ENCODE data around the gene BNIP3. TPM values are rescaled to one million over a fixed set of nuclear protein-coding genes. Genes with fewer than 3 reads are reported as not detected.

BNIP3 gene
- polyA plus RNA-seq, 3 donors, result 3.2 to 7.2 (median 4.6) TPM

GRCh38 chr10:131923038-131923756 is 58.5 kb downstream of the BNIP3 start:
- Mint-ChIP-seq H3K36me3 (peaks cover 9% of the 10 kb centered on the region in 2 donors), H3K27ac (peak overlapping the region in 3 of 7 donors; percentile 4 to 58 (median 41)), H3K4me3 (no peak overlapping the region), H3K27me3 (ENCODE audit: low read depth in 3 of 3) (no peaks in the 10 kb centered on the region), H3K4me1 (peaks cover 34% of the 10 kb centered on the region), H3K9me3 (peaks cover 2 to 14% (median 6%) of the 10 kb centered on the region in 7 donors)
- Histone ChIP-seq H3K27me3 (ENCODE audit: control insufficient read depth in 2 of 2, insufficient read depth in 2 of 2, low read length in 2 of 2) (no peaks in the 10 kb centered on the region), H4K20me1 (ENCODE audit: insufficient read depth, low read length) (peaks cover 97% of the 10 kb centered on the region), H3K79me2 (ENCODE audit: insufficient read depth, low read length) (peaks cover 91% of the 10 kb centered on the region), H3K4me3 (replicated peaks in 1 of 3; ENCODE audit: low read depth in 2 of 3, low read length in 3 of 3) (no peak overlapping the region), H3K4me1 (ENCODE audit: control insufficient read depth in 1 of 2, insufficient read depth in 2 of 2, low read length in 2 of 2) (peaks cover 5 to 19% of the 10 kb centered on the region in 2 donors), H3K9me3 (replicated peaks in 1 of 2; ENCODE audit: control insufficient read depth in 1 of 2, insufficient read depth in 1 of 2, low read length in 2 of 2) (peaks cover 5 to 8% of the 10 kb centered on the region in 2 donors), H3K27ac (ENCODE audit: low read depth in 1 of 2, low read length in 2 of 2) (peak overlapping the region in 1 of 2 donors; percentile 14), H2AFZ (ENCODE audit: insufficient read depth, low read depth, low read length, poor library complexity, severe bottlenecking) (no peak overlapping the region), H3K9ac (ENCODE audit: insufficient read depth, low read length, poor library complexity, severe bottlenecking) (no peak overlapping the region), H3K36me3 (replicated peaks in 1 of 2; ENCODE audit: control insufficient read depth in 1 of 2, insufficient read depth in 2 of 2, low read length in 2 of 2) (no peaks in the 10 kb centered on the region), H3K4me2 (replicated peaks; ENCODE audit: extremely low read depth, low read length, poor library complexity, severe bottlenecking) (no peak overlapping the region)
- no peak for DNase-seq
- intact Hi-C loops (cut with micrococcal nuclease), result no loop called here
- no peak for TF ChIP-seq CTCF (IDR thresholded peaks at IDR 0.05)
- WGBS (ENCODE audit: insufficient coverage), result no CpG with 5 or more reads among the region's 11 CpGs

- H3K4me2 ChIP-seq (replicated peaks; ENCODE audit: extremely low read depth, low read length, poor library complexity, severe bottlenecking), result no peak overlapping the region
- no peak overlapping the region for H3K9ac ChIP-seq (ENCODE audit: insufficient read depth, low read length, poor library complexity, severe bottlenecking)
- Mint-ChIP-seq H3K27me3 (ENCODE audit: low read depth in 3 of 3) (no peaks in the 10 kb centered on the region), H3K36me3 (peaks cover 5 to 9% of the 10 kb centered on the region in 2 donors), H3K9me3 (peaks cover 2 to 14% (median 7%) of the 10 kb centered on the region in 7 donors), H3K4me1 (peaks cover 16% of the 10 kb centered on the region), H3K27ac (peak overlapping the region in 2 of 7 donors; percentile 31 to 58), H3K4me3 (no peak overlapping the region)
- no peak for TF ChIP-seq CTCF (IDR thresholded peaks at IDR 0.05)
- no peak for DNase-seq
- H3K27me3 ChIP-seq (ENCODE audit: control insufficient read depth in 2 of 2, insufficient read depth in 2 of 2, low read length in 2 of 2), result no peaks in the 10 kb centered on the region
- H3K4me3 ChIP-seq (replicated peaks in 1 of 3; ENCODE audit: low read depth in 2 of 3, low read length in 3 of 3), result no peak overlapping the region
- peaks cover 88% of the 10 kb centered on the region for H4K20me1 ChIP-seq (ENCODE audit: insufficient read depth, low read length)
- H3K9me3 ChIP-seq (replicated peaks in 1 of 2; ENCODE audit: control insufficient read depth in 1 of 2, insufficient read depth in 1 of 2, low read length in 2 of 2), result peaks cover 5 to 8% of the 10 kb centered on the region in 2 donors
- no peaks in the 10 kb centered on the region for H3K36me3 ChIP-seq (replicated peaks in 1 of 2; ENCODE audit: control insufficient read depth in 1 of 2, insufficient read depth in 2 of 2, low read length in 2 of 2)
- no peak overlapping the region for H3K27ac ChIP-seq (ENCODE audit: low read depth in 1 of 2, low read length in 2 of 2)
- 96% methylated on average over 8 of the region's 8 CpGs for WGBS (ENCODE audit: insufficient coverage)
- intact Hi-C loops (cut with micrococcal nuclease), result no loop called here
- no peak overlapping the region for H2AFZ ChIP-seq (ENCODE audit: insufficient read depth, low read depth, low read length, poor library complexity, severe bottlenecking)
- peaks cover 0 to 13% of the 10 kb centered on the region in 2 donors for H3K4me1 ChIP-seq (ENCODE audit: control insufficient read depth in 1 of 2, insufficient read depth in 2 of 2, low read length in 2 of 2)
- peaks cover 79% of the 10 kb centered on the region for H3K79me2 ChIP-seq (ENCODE audit: insufficient read depth, low read length)
Measured at GRCh38 chr10:131921184-131921583, 60.5 kb downstream of the BNIP3 start.

Data from CD14-positive monocyte (primary cell).